Adrenal gland (tissue), 5 donors: ENCODE data around the gene DYNLT2.

Experiments
- POLR2A ChIP-seq, 2 donors: fragments of 450-650 bp; IDR thresholded peaks; one replicate each; pipeline ENCODE4 v1.6.1; 2017; ENCODE audit warnings: antibody characterized with exemption in 2 of 2, mild to moderate bottlenecking in 2 of 2, moderate library complexity in 1 of 2
- TF ChIP-seq, protein P1 (sequence below), 6 experiments: fragments of 450-650 bp in 4 of 6; fragments of 200-600 bp in 2 of 6; sonication (generic) in 1 of 6; IDR thresholded peaks; 1 replicate in 5 of 6; 2 replicates in 1 of 6; pipeline versions ENCODE4 v1.5.1 to v1.8.0; 2016 to 2021; ENCODE audit warnings: antibody characterized with exemption in 6 of 6, mild to moderate bottlenecking in 2 of 6, moderate library complexity in 1 of 6
- donor health status: DM: no; HTN: no; CAD: no.

DNA sequence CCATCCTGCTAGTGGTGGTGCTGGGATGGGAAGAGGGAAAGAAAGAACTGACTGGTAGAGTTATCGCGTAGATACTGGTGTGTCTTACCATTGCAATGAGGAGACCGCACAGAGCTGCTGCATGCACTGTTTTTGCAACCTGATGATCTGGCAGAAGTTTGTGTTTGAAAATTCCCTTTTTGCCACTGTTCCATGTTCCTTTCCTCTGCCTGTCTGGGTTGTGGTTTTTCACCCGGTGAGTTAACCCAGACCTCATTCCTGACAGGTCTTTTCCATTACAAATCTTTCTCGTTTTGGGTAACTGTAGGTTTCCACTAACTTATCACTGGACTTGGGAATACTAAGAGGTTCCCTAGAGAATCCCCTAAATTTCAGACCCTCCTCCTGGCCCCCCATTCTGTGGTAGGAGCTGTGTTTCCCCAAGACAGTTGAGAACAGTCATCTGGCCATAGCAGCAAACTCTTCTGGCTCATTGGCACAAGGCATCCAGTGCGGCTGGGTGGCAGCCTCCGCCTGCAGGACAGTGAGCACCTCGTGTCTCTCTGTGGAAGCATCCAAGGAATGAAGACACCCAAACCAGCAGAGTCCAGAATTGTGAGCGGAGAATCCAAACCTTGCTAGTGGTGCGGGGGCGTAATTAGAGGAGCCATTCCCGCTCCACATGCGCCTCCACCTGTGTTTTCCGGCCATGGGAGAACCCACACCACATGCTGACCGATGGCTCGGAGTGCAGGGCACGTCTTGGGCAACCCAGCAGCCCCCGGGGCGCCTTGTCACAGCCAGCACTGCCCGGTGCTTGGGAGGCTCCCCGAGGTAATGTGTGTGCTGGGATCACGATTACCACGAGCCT, 32.8 kb upstream of the DYNLT2 start:
- TF ChIP-seq, protein P1, sequence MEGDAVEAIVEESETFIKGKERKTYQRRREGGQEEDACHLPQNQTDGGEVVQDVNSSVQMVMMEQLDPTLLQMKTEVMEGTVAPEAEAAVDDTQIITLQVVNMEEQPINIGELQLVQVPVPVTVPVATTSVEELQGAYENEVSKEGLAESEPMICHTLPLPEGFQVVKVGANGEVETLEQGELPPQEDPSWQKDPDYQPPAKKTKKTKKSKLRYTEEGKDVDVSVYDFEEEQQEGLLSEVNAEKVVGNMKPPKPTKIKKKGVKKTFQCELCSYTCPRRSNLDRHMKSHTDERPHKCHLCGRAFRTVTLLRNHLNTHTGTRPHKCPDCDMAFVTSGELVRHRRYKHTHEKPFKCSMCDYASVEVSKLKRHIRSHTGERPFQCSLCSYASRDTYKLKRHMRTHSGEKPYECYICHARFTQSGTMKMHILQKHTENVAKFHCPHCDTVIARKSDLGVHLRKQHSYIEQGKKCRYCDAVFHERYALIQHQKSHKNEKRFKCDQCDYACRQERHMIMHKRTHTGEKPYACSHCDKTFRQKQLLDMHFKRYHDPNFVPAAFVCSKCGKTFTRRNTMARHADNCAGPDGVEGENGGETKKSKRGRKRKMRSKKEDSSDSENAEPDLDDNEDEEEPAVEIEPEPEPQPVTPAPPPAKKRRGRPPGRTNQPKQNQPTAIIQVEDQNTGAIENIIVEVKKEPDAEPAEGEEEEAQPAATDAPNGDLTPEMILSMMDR (IDR thresholded peaks at IDR 0.05), result no peak
- no peak for TF ChIP-seq POLR2A (IDR thresholded peaks at IDR 0.05)
